Left lobe of liver (tissue), 2 donors: ENCODE measurements around the gene NCK2. TPM values are rescaled to one million over a fixed set of nuclear protein-coding genes. Genes with fewer than 3 reads are reported as not detected.
"Not testable (repeated sequence)": the region's sequence is repeated elsewhere in the genome, so short reads cannot be mapped to it uniquely, and the experiment has no call there.

Source experiments
- ATAC-seq: fragments of 200-7000 bp; cut with Tn5 transposase; one replicate; pipeline ENCODE4 v1.9.1; 2020; ENCODE audit warnings: mild to moderate bottlenecking, moderate library complexity
- DNase-seq: peaks from one replicate; pipeline ENCODE4 v3.0.0-alpha.2; 2020; ENCODE audit warnings: low spot score
- total RNA-seq: library from RNA; stranded (reverse); gene quantifications from one replicate; pipeline ENCODE4 v1.2.1, GENCODE V29; 2021
- donor health status: DM: no; HTN: no; CAD: no; lungs with moderate emphysema.
- donor health status: DM: no; HTN: yes; CAD: no.

NCK2 gene
- total RNA-seq, 1 donor from 2014 or later, result 6.3 TPM

GRCh38 chr2:105754011-105754410 lies 9.3 kb downstream of the NCK2 start:
- no peak for ATAC-seq
- no peak for DNase-seq

- ATAC-seq, result no peak
Measured at GRCh38 chr2:105754994-105755393, 10.3 kb downstream of the NCK2 start.

GRCh38 chr2:105755895-105756294 lies 11.2 kb downstream of the NCK2 start:
- no peak for DNase-seq
- ATAC-seq, result no peak

More at GRCh38 chr2:105754994-105755393, 10.3 kb downstream of the NCK2 start:
- no peak for DNase-seq

- ATAC-seq (no peak), DNase-seq (no peak)
Measured at GRCh38 chr2:105756435-105756834, 11.7 kb downstream of the NCK2 start.

GRCh38 chr2:105756865-105757264 lies 12.2 kb downstream of the NCK2 start:
- DNase-seq, ATAC-seq: not testable (repeated sequence)

- ATAC-seq, result no peak
- DNase-seq, result no peak
Measured at GRCh38 chr2:105757433-105757832, 12.7 kb downstream of the NCK2 start.

GRCh38 chr2:105760191-105760590 lies 15.5 kb downstream of the NCK2 start:
- DNase-seq (no peak), ATAC-seq (no peak)

- ATAC-seq (no peak), DNase-seq (no peak)
Measured at GRCh38 chr2:105760639-105761337, 16.1 kb downstream of the NCK2 start.

- ATAC-seq (no peak), DNase-seq (no peak)
Measured at GRCh38 chr2:105761931-105762515, 17.3 kb downstream of the NCK2 start.

GRCh38 chr2:105763076-105763475 lies 18.4 kb downstream of the NCK2 start:
- no peak for ATAC-seq
- no peak for DNase-seq

GRCh38 chr2:105764059-105764458 lies 19.3 kb downstream of the NCK2 start:
- no peak for DNase-seq

GRCh38 chr2:105765415-105766299 lies 20.9 kb downstream of the NCK2 start:
- no peak for DNase-seq

More at GRCh38 chr2:105764059-105764458, 19.3 kb downstream of the NCK2 start:
- no peak for ATAC-seq

GRCh38 chr2:105766300-105766866 lies 21.7 kb downstream of the NCK2 start:
- no peak for ATAC-seq
- DNase-seq, result no peak

More at GRCh38 chr2:105765415-105766299, 20.9 kb downstream of the NCK2 start:
- no peak for ATAC-seq

GRCh38 chr2:105768176-105768575 lies 23.5 kb downstream of the NCK2 start:
- ATAC-seq, result no peak

GRCh38 chr2:105768961-105769452 lies 24.3 kb downstream of the NCK2 start:
- no peak for ATAC-seq
- no peak for DNase-seq

More at GRCh38 chr2:105768176-105768575, 23.5 kb downstream of the NCK2 start:
- no peak for DNase-seq

- DNase-seq, result no peak
Measured at GRCh38 chr2:105769504-105769903, 24.8 kb downstream of the NCK2 start.

GRCh38 chr2:105770149-105770548 lies 25.4 kb downstream of the NCK2 start:
- DNase-seq (no peak), ATAC-seq (no peak)

More at GRCh38 chr2:105769504-105769903, 24.8 kb downstream of the NCK2 start:
- ATAC-seq, result no peak

- not testable (repeated sequence) for DNase-seq, ATAC-seq
Measured at GRCh38 chr2:105771291-105771690, 26.6 kb downstream of the NCK2 start.

GRCh38 chr2:105771836-105772235 lies 27.1 kb downstream of the NCK2 start:
- DNase-seq (no peak), ATAC-seq (peak; percentile 42)

- no peak for ATAC-seq
Measured at GRCh38 chr2:105772362-105772761, 27.6 kb downstream of the NCK2 start.

GRCh38 chr2:105773568-105773967 lies 28.9 kb downstream of the NCK2 start:
- ATAC-seq (no peak), DNase-seq (no peak)

More at GRCh38 chr2:105772362-105772761, 27.6 kb downstream of the NCK2 start:
- no peak for DNase-seq
